ENCODE data around the gene BBS9.

- TF ChIP-seq EZH2 (IDR thresholded peaks at IDR 0.05; ENCODE audit: borderline replicate concordance, insufficient read depth, low read depth, low read length, poor library complexity, severe bottlenecking), result no peak
- no peak for TF ChIP-seq CTCF (IDR thresholded peaks at IDR 0.05)
Observed at GRCh38 chr7:33539198-33539597, 409.8 kb downstream of the BBS9 start.

Data from B cell (primary cell).